Measurements from ENCODE around the gene ILDR2. TPM values are rescaled to one million over a fixed set of nuclear protein-coding genes. Genes with fewer than 3 reads are reported as not detected.

Gene ILDR2
- total and polyA plus RNA-seq, 10 donors = under 0.01 to 1.4 (median 0.25) TPM

DNA sequence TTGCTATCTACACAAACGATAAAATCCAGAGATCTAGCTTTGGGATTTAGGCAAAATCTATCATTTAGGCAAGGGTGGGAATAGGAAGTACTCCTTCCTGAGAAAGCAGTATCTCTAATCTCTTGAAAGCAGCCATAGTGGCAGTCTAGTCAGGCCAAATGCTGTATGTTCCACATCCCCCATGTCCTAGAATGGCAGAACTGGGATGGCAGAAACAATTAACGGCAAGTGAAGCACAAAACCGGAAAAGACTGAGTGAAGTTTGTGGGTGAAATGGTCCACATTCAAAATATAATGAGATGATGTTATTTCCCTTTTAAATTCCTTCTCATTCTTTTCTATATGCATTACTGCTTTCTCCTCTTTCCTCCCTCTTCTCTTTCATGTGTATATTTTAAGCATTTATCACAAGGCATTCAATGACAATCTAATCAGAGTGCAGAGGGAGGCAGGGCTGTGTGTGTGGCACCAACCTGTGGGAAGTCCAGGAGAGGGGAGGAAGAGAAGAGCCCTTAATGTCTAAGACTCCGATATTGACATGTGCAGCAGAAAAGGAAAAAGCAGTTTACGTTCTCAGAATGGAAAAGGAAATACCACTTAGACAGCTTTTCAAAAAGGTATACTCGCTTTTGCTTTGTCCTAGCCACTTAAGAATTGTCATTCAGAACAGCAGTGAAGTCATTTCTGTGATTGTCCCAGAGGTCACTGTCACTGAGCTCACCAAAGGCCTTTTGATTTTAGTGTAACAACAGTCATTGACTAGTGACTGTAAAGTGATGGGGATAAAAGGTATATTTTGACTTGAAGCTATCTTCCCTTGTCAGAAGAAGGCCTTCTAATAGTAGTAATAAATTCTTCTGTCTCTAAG, 57.0 kb downstream of the ILDR2 start:
- DNase-seq = no peak
- no peak overlapping the region for H3K4me3 ChIP-seq
- intact Hi-C loops (cut with DNase I; ENCODE audit: low total_unique reads) = no loop called here
- WGBS, 5 donors = 74 to 83% (median 78%) methylated on average over 6 of the region's 6 CpGs
- TF ChIP-seq POLR2AphosphoS5 (IDR thresholded peaks at IDR 0.05) (no peak), POLR2A (IDR thresholded peaks at IDR 0.05) (no peak)
- TF ChIP-seq, protein P1, sequence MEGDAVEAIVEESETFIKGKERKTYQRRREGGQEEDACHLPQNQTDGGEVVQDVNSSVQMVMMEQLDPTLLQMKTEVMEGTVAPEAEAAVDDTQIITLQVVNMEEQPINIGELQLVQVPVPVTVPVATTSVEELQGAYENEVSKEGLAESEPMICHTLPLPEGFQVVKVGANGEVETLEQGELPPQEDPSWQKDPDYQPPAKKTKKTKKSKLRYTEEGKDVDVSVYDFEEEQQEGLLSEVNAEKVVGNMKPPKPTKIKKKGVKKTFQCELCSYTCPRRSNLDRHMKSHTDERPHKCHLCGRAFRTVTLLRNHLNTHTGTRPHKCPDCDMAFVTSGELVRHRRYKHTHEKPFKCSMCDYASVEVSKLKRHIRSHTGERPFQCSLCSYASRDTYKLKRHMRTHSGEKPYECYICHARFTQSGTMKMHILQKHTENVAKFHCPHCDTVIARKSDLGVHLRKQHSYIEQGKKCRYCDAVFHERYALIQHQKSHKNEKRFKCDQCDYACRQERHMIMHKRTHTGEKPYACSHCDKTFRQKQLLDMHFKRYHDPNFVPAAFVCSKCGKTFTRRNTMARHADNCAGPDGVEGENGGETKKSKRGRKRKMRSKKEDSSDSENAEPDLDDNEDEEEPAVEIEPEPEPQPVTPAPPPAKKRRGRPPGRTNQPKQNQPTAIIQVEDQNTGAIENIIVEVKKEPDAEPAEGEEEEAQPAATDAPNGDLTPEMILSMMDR (IDR thresholded peaks at IDR 0.05 in 8 of 11, conservative IDR thresholded peaks at IDR 0.05 in 3 of 11) = no peak
- no peaks in the 10 kb centered on the region for H3K9me3 ChIP-seq
- no peak overlapping the region for H3K27ac ChIP-seq
- H3K27me3 ChIP-seq (replicated peaks in 1 of 7) = peaks cover 0 to 43% (median 30%) of the 10 kb centered on the region in 7 donors
- no peaks in the 10 kb centered on the region for H3K36me3 ChIP-seq
- peaks cover 0 to 15% (median 10%) of the 10 kb centered on the region in 6 donors for H3K4me1 ChIP-seq

DNA sequence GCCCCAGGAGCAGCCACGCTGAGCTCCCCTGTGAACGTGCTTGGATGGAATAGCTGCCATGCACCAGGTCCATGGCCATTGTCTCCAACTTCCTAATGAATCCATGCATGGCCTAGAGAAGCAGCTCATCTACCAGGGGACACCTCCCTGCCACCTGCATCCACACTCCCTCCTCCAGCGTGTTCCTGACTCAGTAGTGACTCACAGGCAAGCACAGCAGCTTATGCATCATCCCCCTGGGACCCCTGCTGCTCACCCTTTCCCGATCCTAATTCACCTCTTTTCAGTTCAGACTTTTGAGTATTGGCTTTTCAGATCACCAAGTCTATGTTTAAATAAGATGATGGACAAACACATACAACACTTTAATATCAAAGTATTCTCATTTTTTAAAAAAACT, 59.4 kb downstream of the ILDR2 start:
- intact Hi-C loops (cut with DNase I; ENCODE audit: low total_unique reads) = no loop called here
- DNase-seq = no peak
- H3K4me3 ChIP-seq = no peak overlapping the region
- WGBS, 5 donors = 83 to 96% (median 90%) methylated on average over 2 to 4 of the region's 4 CpGs
- no peak overlapping the region for H3K27ac ChIP-seq
- no peak for TF ChIP-seq POLR2A (IDR thresholded peaks at IDR 0.05)
- TF ChIP-seq, protein P1 (IDR thresholded peaks at IDR 0.05 in 8 of 11, conservative IDR thresholded peaks at IDR 0.05 in 3 of 11) = no peak
- TF ChIP-seq POLR2AphosphoS5 (IDR thresholded peaks at IDR 0.05) = no peak
- H3K27me3 ChIP-seq (replicated peaks in 1 of 7) = peaks cover 0 to 27% (median 17%) of the 10 kb centered on the region in 7 donors
- peaks cover 0 to 8% (median 5%) of the 10 kb centered on the region in 8 donors for H3K9me3 ChIP-seq
- no peaks in the 10 kb centered on the region for H3K36me3 ChIP-seq
- H3K4me1 ChIP-seq = peaks cover 0 to 9% (median 6%) of the 10 kb centered on the region in 6 donors

- Histone ChIP-seq H3K27me3 (replicated peaks in 1 of 7) (peaks cover 0 to 18% (median 9%) of the 10 kb centered on the region in 7 donors), H3K9me3 (peaks cover 0 to 8% (median 5%) of the 10 kb centered on the region in 8 donors), H3K36me3 (no peaks in the 10 kb centered on the region), H3K4me3 (no peak overlapping the region), H3K27ac (no peak overlapping the region), H3K4me1 (peaks cover 0 to 4% (median 0%) of the 10 kb centered on the region in 6 donors)
- WGBS, 5 donors = 80 to 100% (median 95%) methylated on average over 1 of the region's 1 CpG
- intact Hi-C loops (cut with DNase I; ENCODE audit: low total_unique reads) = no loop called here
- TF ChIP-seq POLR2A (IDR thresholded peaks at IDR 0.05) (no peak), POLR2AphosphoS5 (IDR thresholded peaks at IDR 0.05) (no peak)
- TF ChIP-seq, protein P1 (IDR thresholded peaks at IDR 0.05 in 8 of 11, conservative IDR thresholded peaks at IDR 0.05 in 3 of 11) = no peak
- no peak for DNase-seq
Observed at GRCh38 chr1:166915042-166915441, 60.3 kb downstream of the ILDR2 start.

DNA sequence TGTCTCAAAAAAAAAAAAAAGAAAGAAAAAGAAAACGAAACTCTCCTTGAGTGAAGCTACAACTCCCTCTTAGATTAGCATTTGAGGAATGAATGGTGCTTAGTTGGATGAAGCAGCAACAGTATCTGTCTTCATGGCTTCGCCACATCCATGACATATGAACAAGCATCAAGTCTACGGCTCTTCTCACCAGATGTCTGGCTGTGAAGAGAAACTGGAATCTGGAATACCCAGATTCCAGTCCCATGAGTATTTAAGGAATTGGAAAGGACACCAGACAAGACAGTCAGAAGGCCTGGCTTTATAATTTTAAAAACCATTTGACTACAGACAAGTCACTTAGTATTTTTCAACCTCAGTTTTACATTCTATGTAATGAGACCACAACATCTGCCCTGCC, 61.2 kb downstream of the ILDR2 start:
- Histone ChIP-seq H3K4me3 (no peak overlapping the region), H3K4me1 (peaks cover 0 to 4% (median 0%) of the 10 kb centered on the region in 6 donors), H3K27me3 (replicated peaks in 1 of 7) (peaks cover 0 to 8% (median 2%) of the 10 kb centered on the region in 7 donors), H3K36me3 (no peaks in the 10 kb centered on the region), H3K9me3 (peaks cover 0 to 8% (median 5%) of the 10 kb centered on the region in 8 donors), H3K27ac (no peak overlapping the region)
- 72 to 84% (median 78%) methylated on average over 3 of the region's 3 CpGs for WGBS, 5 donors
- TF ChIP-seq POLR2AphosphoS5 (IDR thresholded peaks at IDR 0.05) = no peak
- TF ChIP-seq, protein P1 (IDR thresholded peaks at IDR 0.05 in 8 of 11, conservative IDR thresholded peaks at IDR 0.05 in 3 of 11) = no peak
- no peak for TF ChIP-seq POLR2A (IDR thresholded peaks at IDR 0.05)
- intact Hi-C loops (cut with DNase I; ENCODE audit: low total_unique reads) = no loop called here
- no peak for DNase-seq
